Stimulated activated CD4-positive, alpha-beta T cell treated with anti-CD3 and anti-CD28 coated beads, Interleukin-2, amount 100 ng/mL, for 24 hours (primary cell): ENCODE data around the gene PPP4R3C.
"Not testable (repeated sequence)": the region's sequence is repeated elsewhere in the genome, so short reads cannot be mapped to it uniquely, and the experiment has no call there.

Experiments used
- DNase-seq, 2 donors: peaks; one replicate each; pipeline ENCODE4 v3.0.0-alpha.2; 2020

The PPP4R3C gene

GRCh38 chrX:27463187-27463586, at the start of gene PPP4R3C:
Gene PPP4R3C, minus strand, starts transcription at chrX:27463341. Its CDS starts 45 bp downstream, at chrX:27463296.
- DNase-seq: no peak

GRCh38 chrX:27491397-27491796, 28.3 kb upstream of the PPP4R3C start:
- DNase-seq: no peak

DNA sequence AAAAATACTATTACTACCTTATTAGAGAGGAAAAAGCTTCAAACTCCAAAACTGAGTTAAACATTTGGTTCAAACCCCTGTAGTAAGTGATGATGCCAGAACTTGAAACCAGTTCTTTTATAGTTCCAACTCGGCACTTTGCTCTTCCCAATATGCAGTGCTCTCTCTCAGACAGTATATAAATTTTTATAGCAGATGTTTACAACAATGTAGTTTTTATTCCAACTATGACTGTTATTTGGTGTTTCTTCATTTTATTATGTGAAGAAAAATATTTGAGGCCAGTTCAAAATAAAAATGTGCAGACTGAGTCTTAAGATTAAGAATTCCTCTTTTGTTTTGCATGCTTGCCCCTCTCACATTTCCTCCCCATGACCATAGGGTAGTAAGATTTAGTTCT, 2.9 kb upstream of the PPP4R3C start:
- DNase-seq: no peak

DNA sequence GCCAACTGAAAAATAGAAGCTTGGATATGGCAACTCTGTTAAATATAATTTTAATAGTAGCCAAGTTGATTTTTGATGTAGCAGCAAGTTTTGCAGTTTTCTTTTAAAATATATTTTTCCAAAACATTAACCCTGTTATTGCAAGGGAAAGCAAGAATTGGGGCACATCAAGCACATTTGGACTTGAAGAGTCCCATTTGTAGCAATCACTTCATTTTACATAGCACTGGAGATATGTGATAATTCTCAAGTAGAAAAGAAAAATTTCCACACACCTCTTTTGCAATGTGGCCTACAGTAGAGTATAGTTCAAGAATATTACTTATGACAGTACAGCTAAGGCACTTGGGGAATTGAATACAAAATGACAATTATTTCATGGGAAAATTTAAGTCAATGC, 1.9 kb upstream of the PPP4R3C start:
- no peak for DNase-seq

- not testable (repeated sequence) for DNase-seq
Measured at GRCh38 chrX:27459129-27459528, 4.0 kb downstream of the PPP4R3C start.

DNA sequence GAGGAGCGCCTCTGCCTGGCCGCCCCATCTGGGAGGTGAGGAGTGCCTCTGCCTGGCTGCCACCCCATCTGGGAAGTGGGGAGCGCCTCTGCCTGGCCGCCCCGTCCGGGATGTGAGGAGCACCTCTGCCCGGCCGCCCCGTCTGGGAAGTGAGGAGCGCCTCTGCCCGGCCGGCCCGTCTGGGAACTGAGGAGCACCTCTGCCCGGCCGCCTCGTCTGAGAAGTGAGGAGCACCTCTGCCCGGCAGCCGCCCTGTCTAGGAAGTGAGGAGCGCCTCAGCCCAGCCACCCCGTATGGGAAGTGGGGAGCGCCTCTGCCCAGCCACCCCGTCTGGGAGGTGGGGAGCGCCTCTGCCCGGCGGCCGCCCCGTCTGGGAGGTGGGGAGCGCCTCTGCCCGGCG, 4.6 kb downstream of the PPP4R3C start:
- not testable (repeated sequence) for DNase-seq

- no peak for DNase-seq
Measured at GRCh38 chrX:27451324-27451723, 11.8 kb downstream of the PPP4R3C start.

GRCh38 chrX:27446423-27446822, 16.7 kb downstream of the PPP4R3C start:
- no peak for DNase-seq

DNA sequence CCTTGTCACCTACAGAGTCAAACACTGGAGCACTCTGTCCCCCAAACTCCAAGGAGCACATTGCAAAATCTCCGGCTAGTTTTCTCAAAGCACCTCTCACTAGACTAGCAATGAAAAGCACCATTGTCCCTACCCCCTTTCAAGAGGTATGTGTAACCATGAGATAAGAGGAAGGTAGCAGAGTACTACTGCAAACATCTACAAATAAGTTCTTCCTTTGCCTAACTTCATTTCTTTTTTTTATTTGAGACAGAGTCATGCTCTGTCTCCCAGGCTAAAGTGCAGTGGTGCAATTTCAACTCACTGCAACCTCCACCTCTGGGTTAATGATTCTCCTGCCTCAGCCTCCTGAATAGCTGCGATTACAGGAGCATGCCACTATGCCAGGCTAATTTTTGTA, 17.7 kb downstream of the PPP4R3C start:
- DNase-seq: no peak

DNA sequence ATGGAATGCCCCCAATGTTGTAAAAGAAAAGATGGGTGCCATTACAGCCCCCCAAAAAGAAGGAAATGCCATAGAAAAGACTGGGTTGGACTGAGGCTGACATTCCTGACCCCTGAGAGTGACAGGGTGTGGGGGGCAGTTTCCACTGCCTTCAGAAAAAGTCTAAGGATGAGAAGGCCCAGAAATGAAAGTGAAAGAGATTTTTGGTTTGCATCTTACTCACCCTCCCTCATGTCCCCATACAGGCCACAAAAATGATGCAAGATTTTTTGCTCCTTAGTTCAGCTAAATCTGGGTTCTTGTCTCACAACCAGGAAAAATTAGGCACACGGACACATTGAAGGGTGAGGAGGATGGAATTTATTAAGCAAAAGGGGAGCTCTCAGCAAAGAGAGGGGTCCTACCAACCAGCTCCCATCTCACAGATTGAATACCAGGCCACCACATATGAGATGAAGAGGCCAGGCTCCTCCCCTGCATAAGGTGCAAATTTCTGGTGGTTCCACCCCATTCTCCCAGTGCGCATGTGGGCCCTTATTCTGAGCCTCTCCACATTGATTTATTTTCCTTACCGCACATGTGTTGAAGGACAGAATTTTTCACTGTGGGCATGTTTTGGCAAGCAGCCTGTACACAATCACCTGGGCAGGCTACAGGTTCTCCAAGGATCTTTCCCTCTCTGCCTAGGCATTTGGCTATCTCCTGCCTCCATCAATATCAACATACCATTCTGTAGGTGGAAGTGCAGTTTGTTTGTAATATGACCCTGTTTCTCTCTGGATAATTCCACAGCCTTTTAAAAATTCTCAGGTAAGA, 18.8 kb downstream of the PPP4R3C start:
- DNase-seq: no peak

DNA sequence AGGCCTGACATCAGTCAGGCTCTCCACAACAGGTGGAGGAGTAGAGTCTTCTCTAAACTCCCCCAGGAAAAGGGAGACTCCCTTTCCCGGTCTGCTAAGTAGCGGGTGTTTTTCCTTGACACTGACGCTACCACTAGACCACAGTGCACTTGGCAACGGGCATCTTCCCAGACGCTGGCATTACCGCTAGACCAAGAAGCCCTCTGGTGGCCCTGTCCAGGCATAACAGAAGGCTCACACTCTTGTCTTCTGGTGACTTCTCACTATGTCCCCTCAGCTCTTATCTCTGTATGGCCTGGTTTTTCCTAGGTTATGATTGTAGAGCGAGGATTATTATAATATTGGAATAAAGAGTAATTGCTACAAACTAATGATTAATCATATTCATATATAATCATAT, 20.7 kb downstream of the PPP4R3C start:
- not testable (repeated sequence) for DNase-seq

DNA sequence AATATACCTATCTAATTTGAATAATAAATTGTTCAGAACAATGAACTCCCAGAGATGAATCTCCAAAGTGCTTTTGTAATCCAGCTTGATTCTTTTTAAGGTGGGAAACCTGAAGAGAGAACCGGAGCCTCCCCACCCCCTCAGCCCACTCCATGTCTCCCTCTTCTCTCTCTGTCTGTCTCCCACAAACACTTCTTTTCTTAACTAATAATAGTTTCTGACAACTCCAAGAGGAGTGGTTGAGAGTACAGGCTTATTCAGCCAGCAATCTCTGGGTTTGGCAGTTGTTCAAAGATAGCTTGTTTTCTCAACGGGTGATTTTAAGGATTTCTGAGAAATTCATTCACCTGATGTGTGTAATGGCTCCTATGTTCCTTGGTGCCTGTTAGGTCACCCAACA, 23.4 kb downstream of the PPP4R3C start:
- no peak for DNase-seq

GRCh38 chrX:27438937-27439336, 24.2 kb downstream of the PPP4R3C start:
- DNase-seq: no peak

- no peak for DNase-seq
Measured at GRCh38 chrX:27435031-27435430, 28.1 kb downstream of the PPP4R3C start.
